ENCODE results near the gene MROH7.

The MROH7 gene

DNA sequence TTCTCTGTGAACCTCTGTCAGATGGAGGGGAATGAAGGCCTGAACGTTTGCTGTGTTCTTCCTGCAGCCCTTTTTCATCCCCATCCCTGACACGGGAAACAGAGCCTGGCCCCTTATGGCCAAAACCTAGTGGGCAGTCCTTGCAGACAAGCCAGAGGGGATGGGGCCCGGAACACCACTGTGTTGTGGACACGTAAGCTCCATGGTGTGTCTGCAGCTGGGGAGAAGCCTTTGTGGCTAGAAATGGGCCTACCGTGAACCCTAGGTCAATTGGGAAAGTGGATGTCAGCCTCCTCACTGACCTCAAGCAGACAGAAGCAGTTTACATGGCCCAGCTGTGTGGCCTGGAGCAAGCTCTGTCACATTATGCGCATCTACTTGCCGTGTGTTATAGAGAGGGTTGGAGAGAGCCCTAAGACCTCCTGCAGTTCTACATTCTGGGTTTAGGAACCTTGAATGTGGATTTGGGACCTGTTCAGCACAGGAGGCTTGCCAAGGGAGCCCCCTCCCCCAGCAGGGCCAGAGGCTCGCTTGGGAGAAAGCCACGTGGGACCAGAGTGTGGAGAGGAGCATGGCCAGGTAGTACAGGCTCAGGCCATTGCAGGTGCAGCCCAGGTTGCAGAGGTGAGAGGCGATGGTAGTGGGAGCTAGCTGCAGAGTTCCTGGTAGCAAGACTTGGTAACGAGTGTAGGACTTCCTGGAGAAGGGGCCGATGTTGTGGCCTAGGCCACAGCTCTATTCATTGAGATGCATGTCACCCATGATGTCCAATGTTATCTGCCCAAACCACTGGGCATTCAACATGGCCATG, 102.0 kb downstream of the MROH7 start:
- FAIRE-seq = no peak

DNA sequence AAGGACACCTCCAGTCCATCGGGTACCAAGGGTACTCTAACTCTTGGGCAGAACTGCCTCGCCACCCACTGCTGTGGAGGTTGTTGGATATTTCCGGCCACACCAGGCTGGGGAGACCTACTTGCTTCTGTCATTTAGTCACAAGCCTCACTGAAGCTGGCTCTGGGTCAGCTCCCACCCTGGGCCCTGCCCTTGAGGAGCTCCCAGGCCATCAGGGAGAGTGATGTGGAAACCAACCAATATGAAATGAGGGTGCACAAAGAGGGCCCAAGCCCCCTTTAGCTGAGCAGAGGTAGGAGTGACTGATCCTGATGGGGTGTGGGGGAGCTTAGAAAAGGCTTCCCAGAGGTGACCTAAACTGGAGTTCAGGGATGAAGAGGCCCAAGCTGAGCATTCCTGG, 103.1 kb downstream of the MROH7 start:
- no peak for FAIRE-seq

DNA sequence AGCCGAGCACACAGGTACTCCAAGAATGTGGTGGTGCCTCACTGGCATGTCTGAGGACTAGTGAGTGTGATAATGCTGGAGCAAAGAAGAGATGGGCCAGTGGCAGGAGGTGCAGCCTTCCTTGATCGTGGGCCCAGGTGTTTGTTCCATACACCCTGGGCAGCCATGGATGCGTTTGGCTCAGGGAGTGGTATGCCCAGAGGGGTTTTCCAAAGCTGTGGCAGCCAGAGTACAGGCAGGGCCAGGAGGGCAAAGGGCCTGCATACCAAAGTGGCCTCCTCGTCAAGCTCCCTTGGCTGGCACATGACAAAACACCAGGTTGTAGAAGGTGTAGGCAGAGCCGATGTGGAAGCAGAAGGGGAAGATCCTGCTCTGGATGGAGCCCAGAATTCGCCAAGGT, 103.7 kb downstream of the MROH7 start:
- no peak for FAIRE-seq

DNA sequence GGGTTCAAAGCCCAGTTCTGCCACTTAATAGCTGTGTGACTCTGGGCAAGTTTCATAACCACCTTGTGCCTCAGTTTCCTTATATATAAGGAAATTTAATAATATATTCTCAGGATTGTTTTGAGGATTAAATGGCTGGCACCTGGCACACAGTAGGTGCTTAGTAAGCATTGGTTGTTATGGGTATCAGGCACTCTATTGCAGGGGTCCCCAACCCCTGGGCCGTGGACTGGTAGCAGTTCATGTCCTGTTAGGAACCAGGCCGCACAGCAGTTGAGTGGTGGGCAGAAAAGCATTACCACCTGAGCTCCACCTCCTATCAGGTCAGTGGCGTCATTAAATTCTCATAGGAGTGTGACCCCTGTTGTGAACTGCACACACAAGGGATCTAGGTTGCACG, 104.3 kb downstream of the MROH7 start:
- no peak for FAIRE-seq

DNA sequence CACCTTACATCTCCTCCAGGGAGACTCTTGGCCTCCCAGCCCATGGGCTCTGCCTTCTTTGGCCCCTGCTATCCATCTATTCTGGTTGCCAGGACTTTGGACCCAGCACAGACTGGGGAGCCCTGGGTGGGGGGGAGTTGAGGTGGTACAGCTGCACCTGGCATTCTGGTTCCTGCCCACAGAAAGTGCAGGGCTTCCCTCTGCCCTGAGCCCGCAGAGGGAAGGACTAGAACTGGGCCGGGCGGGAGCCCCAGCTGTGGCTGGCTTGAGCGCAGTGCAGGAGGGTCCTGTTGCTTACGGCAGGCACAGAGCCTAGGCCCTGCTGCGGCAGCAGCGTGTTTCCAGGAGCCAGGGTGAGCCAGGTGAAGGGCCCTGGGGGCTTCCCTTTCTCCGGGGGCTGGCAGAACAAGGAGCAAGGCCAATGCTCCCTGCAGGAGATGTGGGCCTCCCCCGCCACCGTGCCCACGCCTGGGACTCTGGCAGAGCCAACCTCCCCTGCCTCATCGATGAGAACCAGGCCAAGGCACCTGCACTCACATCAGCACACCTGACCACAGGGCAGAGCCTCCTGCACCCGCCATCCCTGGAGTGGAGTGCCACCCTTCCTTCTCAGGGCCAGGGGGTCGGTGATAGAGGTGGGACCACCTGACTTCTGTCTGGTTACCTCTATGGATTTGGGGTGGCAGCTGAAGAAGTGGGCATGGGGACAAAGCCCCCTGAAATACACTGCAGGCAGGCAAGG, 106.7 kb downstream of the MROH7 start:
- FAIRE-seq = no peak

DNA sequence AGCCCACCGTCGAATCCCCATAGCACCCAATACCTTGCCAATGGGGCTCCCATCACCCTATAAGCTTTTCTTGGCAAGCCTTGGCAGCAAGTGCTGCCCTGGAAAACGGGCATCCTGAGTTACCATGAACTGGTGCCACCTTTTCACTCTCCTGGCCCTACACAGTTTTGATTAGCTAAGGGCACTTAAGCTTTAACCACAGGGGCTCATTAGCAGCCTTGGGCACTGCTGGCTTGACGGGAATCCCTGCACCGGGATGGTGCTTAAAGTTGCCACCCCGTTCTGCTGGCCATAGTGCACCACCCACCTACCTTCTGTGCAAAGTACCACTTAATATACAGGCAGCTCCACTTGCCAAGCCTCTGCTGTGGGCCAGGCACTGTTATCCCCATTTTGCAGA, 109.0 kb downstream of the MROH7 start:
- no peak for FAIRE-seq

DNA sequence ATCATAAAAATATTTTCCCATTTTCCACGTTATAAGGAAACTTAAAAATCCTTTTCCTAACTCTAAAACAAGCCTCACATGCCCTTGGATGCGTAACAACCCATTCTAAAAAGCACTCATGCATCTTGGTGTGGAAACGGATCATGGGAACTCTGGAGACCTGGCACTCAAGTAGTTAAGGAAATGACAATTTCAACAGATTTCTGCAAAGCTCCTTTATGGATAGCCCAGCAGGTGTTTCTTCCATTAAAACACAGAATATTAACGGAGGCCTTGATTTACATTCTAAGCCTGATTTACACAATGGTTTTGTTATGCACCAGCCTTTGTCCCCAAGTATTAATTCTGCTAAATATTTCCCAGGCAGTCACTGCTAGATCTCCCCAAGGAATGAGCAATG, 109.8 kb downstream of the MROH7 start:
- no peak for FAIRE-seq

DNA sequence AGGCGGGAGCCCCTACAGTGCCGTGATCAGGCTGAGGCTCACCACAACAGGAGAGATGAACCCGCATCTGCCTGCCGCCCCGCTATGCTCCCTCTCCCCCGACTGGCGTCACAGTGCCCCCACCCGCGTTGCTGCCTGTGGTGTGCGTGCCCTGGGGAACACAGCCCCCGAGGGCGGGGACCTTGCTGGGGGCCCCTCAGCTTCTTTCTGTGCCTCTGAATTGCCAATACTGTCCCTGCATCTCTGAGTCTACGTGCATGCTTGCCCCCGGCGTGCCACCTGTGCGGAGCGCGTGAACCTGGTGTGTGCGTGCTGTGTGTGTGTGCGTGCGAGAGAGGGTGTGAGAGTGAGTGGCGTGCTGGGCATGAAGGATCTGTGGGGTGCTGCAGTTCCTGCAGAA, 112.5 kb downstream of the MROH7 start:
- FAIRE-seq = no peak

DNA sequence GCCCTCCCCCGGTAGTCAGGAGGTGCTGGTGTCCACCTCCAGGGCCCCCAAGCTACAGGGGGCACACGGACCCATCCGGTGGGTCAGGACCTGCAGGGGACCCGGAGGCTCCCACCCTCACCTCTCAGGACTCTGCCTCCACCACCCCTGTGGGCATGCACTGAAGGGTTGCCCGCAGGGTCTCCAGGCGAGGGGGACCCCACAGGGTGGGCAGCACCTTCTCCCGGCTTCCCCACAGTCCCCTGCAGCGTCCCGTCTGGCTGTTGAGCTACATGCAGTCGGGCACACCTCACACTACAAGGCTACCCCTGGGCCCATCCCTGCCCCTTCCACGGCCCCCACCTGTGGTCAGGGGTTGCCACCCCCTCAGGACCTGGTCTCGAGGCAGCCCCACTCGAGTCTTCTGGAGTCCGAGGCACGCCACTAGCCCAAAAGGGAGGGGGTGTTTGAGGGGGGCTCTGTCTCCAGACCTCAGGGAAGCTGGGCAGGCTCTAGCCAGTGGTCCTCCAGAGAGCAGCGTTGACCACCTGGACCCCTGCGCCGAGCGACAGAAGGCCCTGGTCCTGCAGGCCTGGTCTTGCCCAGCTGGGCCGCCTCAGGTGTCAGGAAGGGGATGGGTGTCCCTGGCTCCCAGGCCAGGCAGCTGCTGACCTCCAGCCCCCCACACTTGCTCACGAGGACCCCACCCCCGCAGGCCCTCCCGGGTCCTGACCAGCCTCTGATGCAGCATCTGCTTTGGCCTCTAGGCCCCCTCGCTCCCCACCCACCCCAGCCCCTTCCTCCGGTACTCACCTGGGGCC, 113.1 kb downstream of the MROH7 start:
- no peak for FAIRE-seq

DNA sequence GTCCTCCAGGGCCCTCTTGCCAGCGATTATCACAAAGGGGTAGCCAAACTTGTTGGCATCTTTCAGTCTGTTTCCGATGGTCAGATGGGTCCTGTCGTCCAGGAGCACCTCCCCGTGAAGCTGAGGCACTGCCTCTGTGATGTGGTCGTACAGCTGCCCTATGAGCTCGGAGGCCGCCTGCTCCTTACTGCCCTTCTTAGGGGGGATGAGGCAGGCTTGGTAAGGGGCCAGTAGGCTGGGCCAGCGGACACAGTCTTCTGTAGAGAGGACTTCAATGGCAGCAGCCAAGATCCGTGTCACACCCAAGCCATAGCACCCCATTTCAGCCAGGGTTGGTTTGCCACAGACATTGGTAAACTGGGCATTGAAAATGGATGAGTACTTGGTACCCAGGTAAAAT, 116.2 kb downstream of the MROH7 start:
- no peak for FAIRE-seq

DNA sequence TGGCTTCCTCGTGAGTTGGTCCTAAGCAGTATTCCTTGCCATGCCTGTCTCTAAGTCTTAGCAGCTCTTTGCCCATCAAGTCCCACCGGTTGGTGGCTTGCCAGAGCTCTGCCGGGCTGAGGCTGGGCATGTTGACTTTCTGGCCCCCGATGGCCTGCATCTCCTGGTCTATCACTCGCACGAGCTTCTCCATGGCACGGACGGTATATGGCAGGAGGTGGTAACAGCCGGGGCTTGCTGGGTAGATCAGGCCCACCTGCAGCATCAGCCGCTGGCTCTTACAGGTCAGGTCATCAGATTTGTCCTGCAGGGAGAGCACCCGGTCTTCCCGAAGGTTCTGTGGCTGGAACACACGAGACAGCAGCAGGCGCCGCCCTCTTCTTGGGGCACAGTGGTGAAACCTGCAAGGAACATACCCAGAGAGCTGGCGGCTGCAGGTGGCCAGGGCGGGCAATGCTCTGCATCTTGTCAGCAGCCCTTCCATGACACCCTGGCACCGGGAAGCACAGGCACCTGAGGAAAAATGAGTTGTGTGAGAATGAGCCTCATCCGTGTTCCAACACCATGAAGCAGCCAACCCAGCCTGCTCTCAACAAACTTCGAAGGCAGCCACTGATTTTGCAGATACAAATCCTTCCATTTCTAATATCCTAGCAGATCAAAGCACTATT, 117.2 kb downstream of the MROH7 start:
- no peak for FAIRE-seq

Data from G401.6 (cell line).